ENCODE results near the gene GAN. TPM values are rescaled to one million over a fixed set of nuclear protein-coding genes. Genes with fewer than 3 reads are reported as not detected.

Gene GAN
- total RNA-seq, 1 donor = 6.2 TPM

DNA sequence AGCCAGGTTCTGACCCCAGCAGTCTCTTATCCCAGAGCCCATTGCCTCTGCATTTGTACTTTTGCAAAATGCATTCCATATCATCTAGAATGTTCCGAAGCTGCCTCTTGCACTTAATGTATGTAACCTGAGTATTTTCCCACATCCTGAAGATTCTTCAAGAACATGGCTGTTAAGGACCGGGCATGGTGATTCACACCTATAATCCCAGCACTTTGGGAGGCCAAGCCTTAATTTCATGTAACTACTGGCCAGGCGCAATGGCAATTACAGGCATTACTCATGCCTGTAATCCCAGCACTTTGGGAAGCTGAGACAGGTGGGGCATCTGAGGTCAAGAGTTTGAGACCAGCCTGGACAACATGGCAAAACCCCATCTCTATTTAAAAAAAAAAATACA, 31.7 kb upstream of the GAN start:
- TF ChIP-seq, protein P1, sequence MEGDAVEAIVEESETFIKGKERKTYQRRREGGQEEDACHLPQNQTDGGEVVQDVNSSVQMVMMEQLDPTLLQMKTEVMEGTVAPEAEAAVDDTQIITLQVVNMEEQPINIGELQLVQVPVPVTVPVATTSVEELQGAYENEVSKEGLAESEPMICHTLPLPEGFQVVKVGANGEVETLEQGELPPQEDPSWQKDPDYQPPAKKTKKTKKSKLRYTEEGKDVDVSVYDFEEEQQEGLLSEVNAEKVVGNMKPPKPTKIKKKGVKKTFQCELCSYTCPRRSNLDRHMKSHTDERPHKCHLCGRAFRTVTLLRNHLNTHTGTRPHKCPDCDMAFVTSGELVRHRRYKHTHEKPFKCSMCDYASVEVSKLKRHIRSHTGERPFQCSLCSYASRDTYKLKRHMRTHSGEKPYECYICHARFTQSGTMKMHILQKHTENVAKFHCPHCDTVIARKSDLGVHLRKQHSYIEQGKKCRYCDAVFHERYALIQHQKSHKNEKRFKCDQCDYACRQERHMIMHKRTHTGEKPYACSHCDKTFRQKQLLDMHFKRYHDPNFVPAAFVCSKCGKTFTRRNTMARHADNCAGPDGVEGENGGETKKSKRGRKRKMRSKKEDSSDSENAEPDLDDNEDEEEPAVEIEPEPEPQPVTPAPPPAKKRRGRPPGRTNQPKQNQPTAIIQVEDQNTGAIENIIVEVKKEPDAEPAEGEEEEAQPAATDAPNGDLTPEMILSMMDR (IDR thresholded peaks at IDR 0.05; ENCODE audit: insufficient read depth, low read length) = no peak
- DNase-seq (ENCODE audit: low read depth) = no peak
- no peak overlapping the region for H3K4me3 ChIP-seq (ENCODE audit: low read depth, low read length)

DNA sequence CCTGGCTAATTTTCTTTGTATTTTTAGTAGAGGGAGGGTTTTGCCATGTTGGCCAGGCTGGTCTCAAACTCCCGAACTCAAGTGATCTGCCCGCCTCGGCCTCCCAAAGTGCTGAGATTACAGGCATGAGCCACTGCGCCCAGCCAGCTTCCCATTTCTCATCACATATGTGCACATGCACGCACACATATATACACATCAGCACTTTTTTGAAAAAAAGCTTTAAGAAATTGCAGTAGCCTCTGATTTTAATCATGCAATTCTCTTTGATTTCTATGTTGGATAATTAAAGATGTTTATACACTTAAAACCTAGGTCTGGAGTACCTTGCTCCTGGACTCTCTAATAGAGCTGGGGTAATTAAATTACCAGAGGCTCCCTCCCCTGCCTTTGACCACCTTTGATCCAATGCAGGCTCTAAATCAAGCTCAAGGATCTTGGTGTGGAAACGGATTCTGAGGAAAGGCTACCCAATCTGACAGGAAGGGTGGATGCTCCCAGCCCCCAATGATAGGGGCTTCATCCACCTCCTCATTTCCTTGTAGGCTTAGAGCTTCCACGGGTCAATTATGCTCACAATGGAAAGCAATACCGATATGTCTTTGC, 29.7 kb upstream of the GAN start:
- TF ChIP-seq, protein P1 (IDR thresholded peaks at IDR 0.05; ENCODE audit: insufficient read depth, low read length) = no peak
- no peak for DNase-seq (ENCODE audit: low read depth)
- no peak overlapping the region for H3K4me3 ChIP-seq (ENCODE audit: low read depth, low read length)

DNA sequence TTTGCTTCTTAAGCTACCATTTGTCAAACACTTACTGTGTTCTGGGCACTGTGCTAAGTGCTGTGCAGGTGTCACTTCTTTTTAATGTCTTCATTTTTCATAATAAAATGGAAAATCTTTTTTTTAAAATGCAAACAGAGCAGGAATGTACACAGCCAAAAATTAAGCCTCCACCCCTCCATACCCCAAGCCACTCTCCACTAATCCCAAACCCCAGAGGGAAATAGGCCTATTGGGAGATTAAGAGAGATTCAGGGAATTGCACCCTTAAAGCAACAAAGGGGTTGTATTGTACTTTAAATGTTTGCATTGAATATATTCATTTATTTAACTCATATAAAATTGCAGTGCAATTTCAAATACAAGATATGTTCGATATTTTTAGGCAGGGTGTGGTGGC, 28.6 kb upstream of the GAN start:
- no peak overlapping the region for H3K4me3 ChIP-seq (ENCODE audit: low read depth, low read length)
- TF ChIP-seq, protein P1 (IDR thresholded peaks at IDR 0.05; ENCODE audit: insufficient read depth, low read length) = no peak
- DNase-seq (ENCODE audit: low read depth) = no peak

DNA sequence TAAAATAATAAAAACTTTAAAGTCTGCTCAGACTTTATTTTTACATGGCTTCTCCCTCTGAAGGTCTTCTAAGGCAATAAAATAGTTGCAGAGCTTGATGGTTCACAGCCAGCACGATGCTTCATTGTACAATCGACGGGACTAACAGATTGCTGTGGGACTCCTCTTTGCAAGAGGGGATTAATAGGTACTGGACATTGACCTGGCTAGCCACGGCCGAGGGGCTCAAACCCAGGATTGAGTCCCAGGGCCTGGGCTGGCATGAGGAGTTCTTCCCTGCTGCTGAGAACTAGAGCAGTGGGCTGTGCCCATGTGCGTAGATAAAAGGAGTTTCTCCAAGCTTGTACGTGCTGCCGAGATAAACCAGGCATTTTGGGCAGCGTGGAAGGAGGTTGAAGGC, 23.6 kb upstream of the GAN start:
- DNase-seq (ENCODE audit: low read depth) = no peak
- TF ChIP-seq, protein P1 (IDR thresholded peaks at IDR 0.05; ENCODE audit: insufficient read depth, low read length) = no peak
- no peak overlapping the region for H3K4me3 ChIP-seq (ENCODE audit: low read depth, low read length)

GRCh38 chr16:81292936-81293335, 21.8 kb upstream of the GAN start:
- no peak for DNase-seq (ENCODE audit: low read depth)
- H3K4me3 ChIP-seq (ENCODE audit: low read depth, low read length) = no peak overlapping the region
- TF ChIP-seq, protein P1 (IDR thresholded peaks at IDR 0.05; ENCODE audit: insufficient read depth, low read length) = no peak

DNA sequence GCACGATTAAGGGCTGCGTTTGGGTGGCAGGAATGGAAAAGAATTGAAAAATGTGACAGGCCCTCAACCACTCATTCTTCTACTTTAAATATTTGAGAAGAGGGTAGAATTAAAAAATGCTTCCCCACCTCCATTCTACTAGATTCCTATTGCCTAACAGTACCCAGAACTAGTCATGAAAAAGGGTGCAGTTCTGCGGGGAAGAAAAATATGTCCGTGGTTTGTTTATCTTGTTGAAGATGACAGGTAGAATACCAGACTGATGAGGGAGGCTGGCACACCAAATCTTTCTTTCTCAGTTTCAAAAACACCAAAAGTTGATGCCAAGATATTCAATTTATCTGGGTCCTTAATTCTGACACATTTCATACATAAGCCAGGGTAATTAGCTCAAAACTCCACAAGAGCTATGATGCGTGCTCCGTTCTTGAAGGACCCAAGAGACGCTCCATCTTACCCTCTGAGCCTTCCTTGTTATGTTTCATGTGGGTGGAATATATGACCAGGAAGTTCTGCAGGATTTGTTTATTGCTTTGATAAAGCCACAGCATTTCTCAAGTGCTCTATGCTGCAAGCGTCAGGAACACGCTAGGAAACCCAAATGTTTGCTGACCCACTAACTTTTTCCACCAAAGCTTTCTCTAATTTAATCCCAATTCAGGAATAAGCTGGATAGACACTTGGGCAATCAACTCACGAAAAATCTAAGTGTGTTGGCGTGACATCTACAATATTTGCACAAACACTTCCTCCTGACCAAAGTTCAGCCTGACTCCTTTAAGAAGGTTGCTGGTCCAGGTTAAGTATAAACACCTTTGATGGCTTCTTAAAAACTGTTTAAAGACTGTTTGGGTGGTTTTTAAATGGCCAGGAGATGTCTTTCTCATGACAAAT, 20.6 kb upstream of the GAN start:
- TF ChIP-seq, protein P1 (IDR thresholded peaks at IDR 0.05; ENCODE audit: insufficient read depth, low read length) = no peak
- H3K4me3 ChIP-seq (ENCODE audit: low read depth, low read length) = no peak overlapping the region
- DNase-seq (ENCODE audit: low read depth) = peak; percentile 70

Data from fibroblast of the aortic adventitia (primary cell).